Measurements from ENCODE around the gene FAM204A.

GRCh38 chr10:118256825-118257570, 85.1 kb downstream of the FAM204A start:
- no peak for TF ChIP-seq POLR2A (IDR thresholded peaks at IDR 0.05)
- TF ChIP-seq CTCF (IDR thresholded peaks at IDR 0.05), result no peak
- TF ChIP-seq EP300 (IDR thresholded peaks at IDR 0.05), result no peak
